ACC112 (cell line): Measurements from ENCODE around the gene ST3GAL4.
"Not testable (repeated sequence)": the region's sequence is repeated elsewhere in the genome, so short reads cannot be mapped to it uniquely, and the experiment has no call there.

Source experiments
- H2AFZ ChIP-seq: fragments of 200-600 bp; sonication (generic); one replicate; pipeline ENCODE4 v1.6.0; 2017; ENCODE audit warnings: antibody characterized with exemption, low read length; ENCODE audit not compliant: unreplicated experiment
- H3K27ac ChIP-seq: fragments of 200-600 bp; sonication (generic); 2 replicates; pipeline ENCODE4 v1.5.1; 2014; ENCODE audit warnings: low read depth, mild to moderate bottlenecking, antibody characterized with exemption, low read length, moderate library complexity
- H3K27me3 ChIP-seq: fragments of 200-600 bp; sonication (generic); 2 replicates; pipeline ENCODE4 v1.6.1; 2014; ENCODE audit warnings: mild to moderate bottlenecking, antibody characterized with exemption, low read length, moderate library complexity, mixed read lengths; ENCODE audit not compliant: insufficient read depth
- H3K36me3 ChIP-seq: fragments of 200-600 bp; sonication (generic); 2 replicates; pipeline ENCODE4 v1.6.1; 2016; ENCODE audit warnings: mild to moderate bottlenecking, antibody characterized with exemption, low read length, moderate library complexity, mixed read lengths; ENCODE audit not compliant: insufficient read depth
- H3K4me1 ChIP-seq: fragments of 200-600 bp; sonication (generic); one replicate; pipeline ENCODE4 v1.6.1; 2016; ENCODE audit warnings: low read length, mixed read lengths; ENCODE audit not compliant: insufficient read depth, unreplicated experiment, control insufficient read depth
- H3K4me3 ChIP-seq: fragments of 200-600 bp; sonication (generic); 2 replicates; pipeline ENCODE4 v1.5.1; 2014; ENCODE audit warnings: mild to moderate bottlenecking, low read depth, low read length
- H3K79me2 ChIP-seq: fragments of 200-600 bp; sonication (generic); one replicate; pipeline ENCODE4 v1.6.0; 2016; ENCODE audit warnings: low read length; ENCODE audit not compliant: control insufficient read depth, unreplicated experiment, insufficient read depth

ST3GAL4 gene

GRCh38 chr11:126346946-126347345 is 8.5 kb upstream of the ST3GAL4 start:
- Histone ChIP-seq H3K4me1 (peaks cover 64% of the 10 kb centered on the region), H3K27ac (peak overlapping the region; percentile 71)

GRCh38 chr11:126347751-126348668 is 7.5 kb upstream of the ST3GAL4 start:
- no peaks in the 10 kb centered on the region for H3K27me3 ChIP-seq
- peak overlapping the region; percentile 26 for H3K27ac ChIP-seq
- no peaks in the 10 kb centered on the region for H3K36me3 ChIP-seq
- H3K4me3 ChIP-seq: no peak overlapping the region
- peaks cover 49% of the 10 kb centered on the region for H3K79me2 ChIP-seq
- no peak overlapping the region for H2AFZ ChIP-seq
- H3K4me1 ChIP-seq: peaks cover 67% of the 10 kb centered on the region

More at GRCh38 chr11:126346946-126347345, 8.5 kb upstream of the ST3GAL4 start:
- H2AFZ ChIP-seq, H3K4me3 ChIP-seq, H3K36me3 ChIP-seq, H3K27me3 ChIP-seq: not testable (repeated sequence)
- H3K79me2 ChIP-seq: peaks cover 38% of the 10 kb centered on the region

- H3K36me3 ChIP-seq: no peaks in the 10 kb centered on the region
- peaks cover 52% of the 10 kb centered on the region for H3K79me2 ChIP-seq
- no peak overlapping the region for H2AFZ ChIP-seq
These were observed 6.5 kb upstream of the ST3GAL4 start for GRCh38 chr11:126348806-126349582.

GRCh38 chr11:126350836-126351235 is 4.7 kb upstream of the ST3GAL4 start:
- Histone ChIP-seq H2AFZ (no peak overlapping the region), H3K27me3 (no peaks in the 10 kb centered on the region), H3K36me3 (no peaks in the 10 kb centered on the region), H3K79me2 (peaks cover 63% of the 10 kb centered on the region), H3K4me3 (no peak overlapping the region), H3K27ac (no peak overlapping the region), H3K4me1 (peaks cover 74% of the 10 kb centered on the region)

More at GRCh38 chr11:126348806-126349582, 6.5 kb upstream of the ST3GAL4 start:
- Histone ChIP-seq H3K27me3 (no peaks in the 10 kb centered on the region), H3K4me3 (no peak overlapping the region), H3K27ac (peak overlapping the region; percentile 26; the same call in 1 of the 2 replicates), H3K4me1 (peaks cover 77% of the 10 kb centered on the region)

- Histone ChIP-seq H3K4me3 (peak overlapping the region; percentile 58; the same call in 1 of the 2 replicates), H3K4me1 (peaks cover 63% of the 10 kb centered on the region), H3K27me3 (no peaks in the 10 kb centered on the region), H2AFZ (no peak overlapping the region), H3K27ac (peak overlapping the region; percentile 92), H3K36me3 (no peaks in the 10 kb centered on the region), H3K79me2 (peaks cover 74% of the 10 kb centered on the region)
These were observed 3.3 kb upstream of the ST3GAL4 start for GRCh38 chr11:126352163-126352562.

GRCh38 chr11:126352934-126353801 is 2.3 kb upstream of the ST3GAL4 start:
- Histone ChIP-seq H2AFZ (no peak overlapping the region), H3K79me2 (peaks cover 79% of the 10 kb centered on the region), H3K27me3 (no peaks in the 10 kb centered on the region), H3K27ac (peak overlapping the region; percentile 92), H3K4me1 (peaks cover 63% of the 10 kb centered on the region), H3K4me3 (peak overlapping the region; percentile 58), H3K36me3 (no peaks in the 10 kb centered on the region)

- Histone ChIP-seq H3K79me2 (peaks cover 81% of the 10 kb centered on the region), H3K4me3 (peak overlapping the region; percentile 88), H3K27ac (peak overlapping the region; percentile 63), H3K4me1 (peaks cover 65% of the 10 kb centered on the region), H3K27me3 (no peaks in the 10 kb centered on the region), H3K36me3 (no peaks in the 10 kb centered on the region), H2AFZ (peak overlapping the region; percentile 61)
These were observed 709 bp upstream of the ST3GAL4 start for GRCh38 chr11:126354631-126355323.

GRCh38 chr11:126355926-126356897 is 726 bp downstream of the ST3GAL4 start:
- no peaks in the 10 kb centered on the region for H3K27me3 ChIP-seq
- H3K4me3 ChIP-seq: peak overlapping the region; percentile 88
- H3K79me2 ChIP-seq: peaks cover 83% of the 10 kb centered on the region
- peaks cover 59% of the 10 kb centered on the region for H3K4me1 ChIP-seq
- H3K27ac ChIP-seq: peak overlapping the region; percentile 57
- H3K36me3 ChIP-seq: no peaks in the 10 kb centered on the region
- peak overlapping the region; percentile 80 for H2AFZ ChIP-seq
